Hematopoietic multipotent progenitor cell treated with erythropoietin and hydrocortisone succinate and interleukin-3 and kit ligand, for 17 days (in vitro differentiated cells): ENCODE data around the gene PRKCB.

Experiments
- DNase-seq: peaks from one replicate; pipeline ENCODE4 v3.0.0-alpha.2; 2015; ENCODE audit warnings: low spot score

PRKCB gene

GRCh38 chr16:23968176-23968575, 132.4 kb downstream of the PRKCB start:
- DNase-seq = no peak

GRCh38 chr16:23969468-23970297, 133.9 kb downstream of the PRKCB start:
- DNase-seq = no peak

GRCh38 chr16:23974223-23974622, 138.4 kb downstream of the PRKCB start:
- no peak for DNase-seq

- DNase-seq = no peak
These were observed 139.5 kb downstream of the PRKCB start for GRCh38 chr16:23975293-23975692.

GRCh38 chr16:23976091-23976490, 140.3 kb downstream of the PRKCB start:
- DNase-seq = no peak

- DNase-seq = no peak
These were observed 140.7 kb downstream of the PRKCB start for GRCh38 chr16:23976524-23976923.

GRCh38 chr16:23979441-23979840, 143.7 kb downstream of the PRKCB start:
- no peak for DNase-seq

GRCh38 chr16:23979982-23980381, 144.2 kb downstream of the PRKCB start:
- DNase-seq = no peak

- no peak for DNase-seq
These were observed 145.9 kb downstream of the PRKCB start for GRCh38 chr16:23981429-23982399.

GRCh38 chr16:23986455-23986854, 150.7 kb downstream of the PRKCB start:
- no peak for DNase-seq

- DNase-seq = no peak
These were observed 151.7 kb downstream of the PRKCB start for GRCh38 chr16:23987443-23987842.

- DNase-seq = no peak
These were observed 154.7 kb downstream of the PRKCB start for GRCh38 chr16:23990507-23990906.

- DNase-seq = no peak
These were observed 155.3 kb downstream of the PRKCB start for GRCh38 chr16:23991066-23991465.

- no peak for DNase-seq
These were observed 158.8 kb downstream of the PRKCB start for GRCh38 chr16:23994615-23995014.

- no peak for DNase-seq
These were observed 160.6 kb downstream of the PRKCB start for GRCh38 chr16:23996258-23996955.

GRCh38 chr16:23998771-23999170, 163.0 kb downstream of the PRKCB start:
- no peak for DNase-seq

- DNase-seq = no peak
These were observed 163.9 kb downstream of the PRKCB start for GRCh38 chr16:23999663-24000062.

- DNase-seq = no peak
These were observed 165.9 kb downstream of the PRKCB start for GRCh38 chr16:24001710-24002109.

GRCh38 chr16:24002619-24003018, 166.8 kb downstream of the PRKCB start:
- DNase-seq = no peak

- no peak for DNase-seq
These were observed 169.8 kb downstream of the PRKCB start for GRCh38 chr16:24005577-24005976.

- no peak for DNase-seq
These were observed 171.6 kb downstream of the PRKCB start for GRCh38 chr16:24007391-24007790.

- DNase-seq = no peak
These were observed 172.2 kb downstream of the PRKCB start for GRCh38 chr16:24007934-24008333.
